T-helper 22 cell (primary cell): ENCODE data around the gene C15orf39.
"Not testable (repeated sequence)": the region's sequence is repeated elsewhere in the genome, so short reads cannot be mapped to it uniquely, and the experiment has no call there.

ENCODE experiments used
- DNase-seq: peaks from one replicate; pipeline ENCODE4 v3.0.0-alpha.2; 2020; ENCODE audit warnings: low read depth

Gene C15orf39

DNA sequence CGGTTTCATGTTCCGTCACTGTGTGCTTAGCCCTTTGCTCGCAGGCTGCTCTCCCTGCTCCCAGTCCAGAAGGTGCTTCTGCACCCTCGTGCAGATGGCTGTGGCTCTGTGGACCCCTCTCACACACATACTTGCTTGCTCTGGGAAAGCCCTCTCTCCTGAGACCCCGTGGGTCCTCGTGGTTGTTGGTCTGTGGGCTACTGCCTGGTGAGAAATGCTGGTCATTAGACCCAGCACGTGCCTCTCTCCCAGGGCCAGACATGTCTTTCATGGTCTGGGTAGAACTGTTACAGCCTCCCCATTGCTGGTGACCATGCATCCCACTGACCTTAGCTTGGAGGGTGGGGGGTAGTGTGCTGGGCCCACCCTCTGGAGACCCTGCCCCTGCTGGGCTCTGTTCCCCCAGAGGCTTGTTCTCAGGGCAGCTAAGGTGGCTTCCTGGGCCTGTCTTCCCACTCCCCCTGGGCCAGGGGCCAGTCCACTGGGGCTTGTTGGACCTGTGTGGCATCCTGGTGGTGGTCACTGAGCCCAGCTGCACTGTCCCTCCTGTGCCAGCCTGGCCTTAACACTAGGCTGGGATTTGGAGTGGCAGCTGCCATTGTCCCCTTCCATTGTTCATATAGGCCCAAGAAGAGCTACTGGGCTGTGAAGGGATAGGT lies 10.6 kb downstream of the C15orf39 start:
- no peak for DNase-seq

DNA sequence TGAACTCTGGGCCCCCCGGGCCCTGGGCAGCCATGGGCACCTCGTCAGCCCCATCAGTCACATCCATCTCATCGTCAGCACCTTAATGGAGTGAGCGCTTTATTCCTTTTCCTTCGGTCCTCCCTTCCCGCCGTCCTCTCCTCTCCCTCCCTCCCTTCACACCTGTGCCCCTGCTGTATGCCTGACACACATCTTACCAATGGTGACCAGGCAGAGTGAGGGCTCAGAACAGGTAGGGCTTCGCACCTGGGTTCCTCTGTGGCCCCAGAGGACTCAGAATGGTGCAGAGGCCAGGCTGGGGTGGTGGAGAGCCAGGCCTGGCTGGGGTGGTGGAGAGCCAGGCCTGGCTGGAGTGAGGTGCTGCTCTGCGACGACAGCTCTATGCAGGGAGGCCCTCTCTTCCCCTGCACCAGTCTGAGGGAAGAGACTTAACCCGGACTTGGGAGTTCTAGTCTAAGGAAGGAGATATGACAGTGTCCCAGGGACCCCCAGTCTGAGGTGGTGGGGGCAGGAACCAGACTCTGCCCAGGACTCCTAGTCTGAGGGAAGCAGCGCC lies 11.6 kb downstream of the C15orf39 start:
- no peak for DNase-seq

DNA sequence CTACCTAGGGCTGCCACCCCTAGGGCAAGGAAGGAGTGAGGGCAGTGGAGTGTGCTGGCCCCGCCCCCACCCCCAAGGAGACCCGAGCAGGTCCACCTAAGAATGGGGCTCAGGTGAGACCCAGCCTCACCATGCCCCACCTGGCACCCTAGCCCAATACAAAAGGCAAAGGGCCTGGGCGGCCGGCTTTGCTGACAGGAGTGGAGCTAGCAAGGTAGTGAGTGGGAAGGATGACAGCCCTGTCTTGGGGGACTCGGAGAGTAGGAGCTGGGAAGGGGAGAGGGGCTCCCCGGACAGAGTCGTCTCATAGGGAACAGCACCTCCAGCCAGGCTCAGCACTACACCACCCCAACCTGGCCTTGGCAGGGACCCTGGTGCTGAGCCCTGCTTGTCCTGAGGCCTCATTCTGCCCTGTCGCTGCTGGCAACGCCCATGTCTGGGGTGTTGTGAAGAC lies 12.1 kb downstream of the C15orf39 start:
- no peak for DNase-seq

DNA sequence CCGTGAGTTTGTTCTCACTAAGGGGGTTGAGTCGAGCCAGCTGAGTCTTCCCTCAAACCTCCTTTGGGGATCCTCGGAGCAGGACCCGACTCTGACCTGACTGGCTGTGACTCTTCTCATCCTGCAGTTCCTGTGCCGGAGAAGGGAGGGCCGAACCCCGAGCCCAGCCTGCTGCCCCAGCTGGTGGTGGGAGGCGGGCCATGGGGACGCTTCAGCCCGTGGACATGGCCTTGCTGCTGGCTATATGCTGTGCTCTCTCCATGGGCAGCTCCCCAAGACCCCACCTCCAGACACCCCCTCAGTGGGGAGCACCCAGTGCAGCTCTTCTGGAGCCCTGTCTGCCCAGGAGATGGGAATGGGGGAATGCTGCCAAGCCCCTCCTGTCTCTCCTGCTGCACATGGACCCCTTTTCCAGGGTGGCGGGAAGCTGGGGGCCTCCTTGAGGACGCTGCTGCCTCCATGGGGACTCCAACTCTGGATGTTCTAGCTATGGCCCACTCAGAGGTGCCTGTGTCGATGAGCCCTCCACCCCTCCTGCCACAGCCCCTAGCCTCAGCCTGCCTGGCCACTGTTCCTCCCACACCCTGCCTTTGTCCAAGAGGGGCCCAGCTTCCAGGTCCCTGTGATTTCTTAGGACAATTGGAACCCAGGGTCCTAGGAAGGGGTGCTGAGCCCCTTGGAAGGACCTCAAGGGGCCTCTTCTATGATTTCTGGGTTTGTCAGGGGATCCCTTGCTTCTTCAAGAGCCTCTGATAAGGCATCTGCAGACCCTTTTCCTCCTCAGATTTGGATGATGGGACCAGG lies 12.8 kb downstream of the C15orf39 start:
- DNase-seq: no peak

DNA sequence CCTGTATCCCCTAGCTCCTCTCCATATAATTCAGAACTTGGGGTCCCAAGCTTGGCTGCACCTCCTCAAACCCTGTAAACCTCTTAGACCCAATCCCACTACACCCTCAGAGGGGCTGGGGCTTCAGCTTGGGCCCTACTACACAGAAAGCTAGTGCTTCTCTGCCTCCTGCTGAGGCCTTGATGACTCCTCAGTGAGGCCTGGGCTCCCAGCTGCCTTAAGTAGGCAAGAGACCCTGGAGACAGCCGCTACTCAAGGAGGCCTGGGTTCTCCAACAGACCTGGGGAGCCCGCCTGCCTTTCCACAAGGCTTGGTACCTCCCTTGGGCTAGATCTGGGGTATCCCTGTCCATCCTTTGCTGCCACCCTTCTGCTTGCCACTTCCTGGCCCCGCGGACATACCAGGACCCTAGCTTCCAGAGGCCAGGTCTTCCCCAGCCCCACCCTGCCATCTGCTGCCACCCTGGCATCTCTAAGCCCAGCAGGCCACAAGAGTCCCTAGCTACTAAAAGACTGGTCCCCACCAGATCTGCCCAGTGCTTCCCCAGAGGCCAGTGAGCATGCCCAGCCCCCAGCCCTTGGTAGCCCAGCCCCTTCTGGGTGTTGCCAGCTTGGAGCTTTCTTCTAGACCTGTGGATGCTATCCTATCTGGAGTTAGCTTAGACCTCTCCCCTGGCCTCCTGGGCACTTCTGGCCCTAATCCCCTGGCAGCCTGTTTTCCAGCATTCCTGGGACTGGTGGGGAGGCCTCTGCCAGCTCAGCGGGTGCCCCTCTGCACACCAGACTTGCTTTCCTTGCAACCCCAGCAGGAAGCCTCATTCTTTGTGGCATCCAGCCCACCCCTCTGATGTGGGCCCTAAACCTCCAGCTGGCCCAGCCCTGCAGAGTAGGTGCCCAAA lies 13.7 kb downstream of the C15orf39 start:
- DNase-seq: no peak

DNA sequence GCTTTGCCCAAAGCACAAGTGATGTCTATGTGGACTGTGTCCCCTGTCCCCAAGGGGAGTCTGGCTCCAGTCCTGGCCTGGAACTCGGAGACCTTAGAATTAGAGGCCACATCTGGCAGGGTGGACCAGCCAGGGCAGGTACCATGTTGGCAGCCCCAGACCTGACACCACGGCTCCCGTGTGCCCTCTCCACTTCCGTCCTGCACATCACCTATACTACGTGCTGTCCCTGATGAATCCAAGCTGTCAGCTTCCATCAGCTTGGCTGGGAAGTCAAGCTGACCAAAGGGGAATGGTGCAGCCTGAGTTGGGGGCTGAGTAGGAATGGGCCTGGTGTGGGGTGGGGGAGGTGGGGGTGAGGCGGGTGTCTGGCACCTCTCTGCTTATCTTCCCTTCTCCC lies 15.3 kb downstream of the C15orf39 start:
- no peak for DNase-seq

DNA sequence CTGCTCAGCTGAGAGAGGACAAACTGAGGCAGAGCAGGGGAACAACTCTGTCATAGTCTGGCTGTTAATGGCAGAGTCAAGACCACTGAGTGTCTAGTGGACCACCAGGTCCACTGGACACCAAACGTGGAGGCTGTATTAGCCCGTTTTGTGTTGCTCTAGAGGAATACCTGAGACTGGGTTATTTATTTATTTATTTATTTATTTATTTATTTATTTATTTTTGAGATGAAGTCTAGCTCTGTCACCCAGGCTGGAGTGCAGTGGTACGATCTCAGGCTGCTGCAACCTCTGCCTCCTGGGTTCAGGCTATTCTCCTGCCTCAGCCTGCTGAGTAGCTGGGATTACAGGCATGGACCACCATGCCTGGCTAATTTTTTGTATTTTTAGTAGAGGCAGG lies 15.9 kb downstream of the C15orf39 start:
- not testable (repeated sequence) for DNase-seq

DNA sequence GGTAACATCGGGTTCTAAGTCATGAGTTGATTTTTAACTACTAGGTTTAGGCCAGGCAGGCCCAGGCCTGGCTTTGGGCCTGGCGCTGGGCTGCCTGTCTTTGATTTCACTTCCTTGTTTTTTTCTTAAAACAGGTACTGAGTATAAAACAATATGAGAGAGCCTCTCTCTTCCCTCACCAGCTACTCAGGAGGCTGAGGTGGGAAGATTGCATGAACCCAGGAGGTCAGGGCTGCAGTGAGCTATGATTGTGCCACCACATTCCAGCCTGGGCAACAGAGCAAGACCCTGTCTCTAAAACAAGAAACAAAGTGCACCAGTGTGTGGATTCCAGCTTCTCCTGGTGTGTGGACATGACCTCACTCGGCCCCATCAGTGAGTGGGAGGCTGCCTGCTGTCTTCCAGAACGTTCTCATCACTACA lies 17.8 kb downstream of the C15orf39 start:
- DNase-seq: not testable (repeated sequence)

DNA sequence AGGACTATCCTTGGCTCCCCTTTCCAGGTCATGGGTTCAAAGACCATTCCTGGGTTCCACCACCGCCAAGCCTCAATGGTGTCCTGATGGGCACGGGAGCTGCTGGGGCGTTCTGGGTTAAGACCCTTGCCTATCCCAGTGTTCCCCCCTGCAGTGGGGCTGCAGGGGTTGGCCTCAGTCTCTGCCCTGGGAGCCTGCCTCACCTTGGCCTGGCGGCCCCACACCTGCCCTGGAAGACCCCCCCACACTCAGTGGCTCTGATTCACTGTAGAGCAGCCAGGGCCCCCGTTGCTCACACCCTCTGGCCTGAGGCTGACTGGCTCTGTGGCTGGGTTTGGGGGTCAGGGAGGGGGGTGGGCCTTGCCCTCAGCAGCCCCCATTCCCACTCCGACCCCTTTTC lies 22.0 kb downstream of the C15orf39 start:
- DNase-seq: no peak

DNA sequence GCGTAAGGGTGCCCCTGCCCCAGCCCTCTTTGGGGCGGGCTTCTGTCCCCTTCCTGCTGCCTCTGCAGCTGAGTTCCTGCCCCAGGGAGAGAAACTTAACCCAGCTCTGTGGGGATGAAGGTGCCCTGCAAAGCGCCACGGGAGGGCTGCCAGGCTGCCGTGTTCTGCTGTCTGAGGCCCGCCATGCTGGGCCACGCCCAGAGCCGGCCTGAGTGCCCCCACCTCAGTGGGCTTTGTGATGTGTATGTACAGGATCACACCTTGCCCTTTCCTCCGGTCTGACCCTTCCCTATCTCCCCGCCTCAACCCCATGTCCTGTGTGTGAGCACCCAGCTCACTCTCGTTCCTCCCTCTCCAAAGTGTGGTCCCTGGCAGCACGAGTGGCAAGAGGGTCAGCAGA lies 22.6 kb downstream of the C15orf39 start:
- no peak for DNase-seq

DNA sequence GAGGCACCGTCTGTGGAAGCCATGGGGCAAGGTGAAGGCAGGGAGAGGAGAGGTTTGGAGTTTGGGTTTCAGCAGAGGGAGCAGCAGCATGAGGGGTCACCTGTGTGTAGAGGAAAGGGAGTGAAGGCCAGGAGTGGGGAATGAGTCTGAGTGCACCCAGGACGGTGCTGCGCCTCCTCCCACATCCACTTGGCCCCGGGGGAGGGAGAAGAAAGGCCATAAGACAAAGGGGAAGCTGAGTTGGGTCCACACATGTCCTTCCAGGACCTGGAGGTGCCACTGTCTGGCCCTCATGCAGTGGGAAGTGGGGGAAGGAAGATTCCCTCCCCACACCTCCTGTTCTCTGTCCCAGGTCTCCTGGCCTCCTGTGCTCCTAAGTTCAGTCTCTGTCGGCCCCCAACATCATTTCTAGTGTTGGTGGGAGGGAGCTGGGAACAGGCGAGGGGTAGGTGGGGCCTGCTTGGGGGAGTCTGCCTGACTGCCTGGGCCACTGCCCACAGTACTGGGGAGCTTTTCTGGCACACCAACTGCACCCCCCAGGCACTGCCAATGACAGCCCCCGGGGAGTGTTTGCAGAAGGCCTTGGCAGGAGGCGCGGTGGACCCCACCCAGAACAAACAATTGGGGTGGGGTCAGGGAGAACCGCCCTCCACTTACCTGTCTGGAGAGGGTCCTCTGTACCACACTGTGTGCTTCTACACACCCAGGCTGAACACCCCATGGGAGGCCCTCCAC lies 23.6 kb downstream of the C15orf39 start:
- DNase-seq: not testable (repeated sequence)

DNA sequence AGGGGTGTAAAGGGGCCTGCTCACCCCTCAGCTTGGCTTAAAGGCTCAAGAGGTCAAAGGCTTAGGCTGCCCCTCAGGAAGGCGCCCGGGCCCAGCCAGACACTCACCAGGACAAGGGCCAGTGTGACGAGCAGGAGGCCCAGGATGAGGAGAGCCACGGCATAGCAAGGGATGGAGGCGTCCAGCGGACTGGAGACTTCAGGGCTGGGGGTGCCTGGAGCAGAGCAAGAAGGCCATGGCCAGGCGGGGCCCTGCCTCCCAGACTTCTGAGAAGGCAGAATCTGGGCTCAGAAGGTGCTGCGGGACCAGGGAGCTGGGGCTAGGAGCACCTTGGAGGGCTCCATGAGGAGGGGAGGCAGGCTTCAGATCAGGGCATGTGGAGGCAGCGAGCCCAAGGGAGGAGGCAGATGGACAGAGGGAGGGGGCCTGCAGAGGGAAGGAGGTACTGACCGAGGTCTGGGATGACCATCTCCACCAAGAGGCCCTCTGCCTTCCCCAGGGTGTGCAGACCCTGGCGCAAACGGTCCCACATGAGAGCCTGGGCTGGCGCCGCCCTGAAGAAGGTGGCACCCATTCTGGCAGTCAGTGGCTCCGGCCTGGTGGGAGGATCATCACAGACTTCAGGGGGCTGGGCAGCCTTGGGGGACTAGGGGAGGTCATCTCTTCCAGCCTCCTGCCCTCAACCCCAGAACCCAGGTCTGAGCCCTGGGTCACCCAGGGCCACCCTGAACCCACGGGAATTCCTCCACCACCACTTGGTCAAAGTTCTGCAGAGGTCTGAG lies 24.5 kb downstream of the C15orf39 start:
- DNase-seq: no peak

DNA sequence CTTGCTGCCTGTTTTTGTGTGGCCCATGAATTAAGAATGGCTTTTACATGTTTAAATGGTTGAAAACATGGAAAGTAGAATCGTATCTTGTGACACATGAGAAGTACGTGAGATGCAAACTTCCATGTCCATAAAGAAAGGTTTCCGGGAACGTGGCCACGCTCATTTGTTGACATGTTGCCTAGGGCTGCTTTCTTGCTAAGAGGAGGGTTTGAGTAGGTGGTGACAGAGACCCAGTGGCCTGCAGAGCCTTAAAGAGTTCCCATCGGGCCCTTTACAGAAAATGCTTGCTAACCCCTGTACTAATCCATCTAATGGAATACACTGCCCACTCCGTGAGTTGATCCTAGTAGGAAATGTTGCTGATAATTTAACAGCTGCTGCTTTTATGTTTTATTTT lies 25.4 kb downstream of the C15orf39 start:
- not testable (repeated sequence) for DNase-seq

DNA sequence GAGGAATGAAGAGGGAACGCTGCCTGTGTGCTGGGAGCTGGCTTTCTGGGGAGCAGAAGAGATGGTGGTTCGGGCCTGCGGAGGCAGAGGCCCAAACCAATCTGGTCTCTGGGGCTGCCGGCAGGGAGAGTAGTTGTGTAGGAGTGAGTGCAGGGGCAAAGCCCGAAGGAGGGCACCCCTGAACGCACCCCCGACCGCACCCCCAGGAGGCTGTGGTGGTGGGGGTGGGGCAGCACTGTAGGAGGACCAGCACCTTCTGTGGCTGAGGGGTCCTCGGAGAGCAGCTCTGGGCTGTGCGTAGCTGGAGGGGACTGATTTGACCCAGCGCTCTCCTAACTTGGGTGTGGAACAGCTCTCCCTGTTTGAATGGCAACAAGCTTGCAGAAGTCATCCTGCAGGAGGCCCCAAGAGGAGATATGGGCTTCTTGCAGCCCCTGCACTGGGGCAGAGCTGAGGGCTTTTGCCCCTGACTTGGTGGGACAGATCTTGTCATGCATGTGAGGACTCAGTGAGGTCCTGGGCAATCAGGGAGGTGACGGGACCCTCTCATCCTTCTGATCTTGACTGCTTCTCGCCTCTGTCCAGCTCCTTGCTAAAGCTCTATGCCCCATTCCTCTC lies 26.1 kb downstream of the C15orf39 start:
- DNase-seq: no peak

DNA sequence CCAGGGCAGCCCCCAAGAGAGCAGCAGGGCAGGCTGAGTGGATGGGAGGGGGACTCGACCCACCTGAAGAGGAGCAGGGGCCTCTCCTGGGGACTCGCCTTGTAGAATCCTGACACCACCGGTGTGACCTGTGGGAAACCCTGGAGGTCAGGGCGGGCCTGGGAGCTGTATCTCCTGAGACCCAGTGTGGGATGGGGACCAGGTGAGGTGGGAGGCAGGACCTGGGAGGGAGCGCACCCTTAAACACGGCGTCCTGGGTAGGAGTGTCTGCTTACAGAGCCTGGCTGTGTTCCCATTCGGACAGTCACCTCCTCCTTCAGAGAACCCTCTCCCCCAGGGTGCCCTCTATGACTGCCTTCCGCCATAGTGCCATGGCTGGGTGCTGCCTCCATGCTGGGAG lies 27.1 kb downstream of the C15orf39 start:
- no peak for DNase-seq

DNA sequence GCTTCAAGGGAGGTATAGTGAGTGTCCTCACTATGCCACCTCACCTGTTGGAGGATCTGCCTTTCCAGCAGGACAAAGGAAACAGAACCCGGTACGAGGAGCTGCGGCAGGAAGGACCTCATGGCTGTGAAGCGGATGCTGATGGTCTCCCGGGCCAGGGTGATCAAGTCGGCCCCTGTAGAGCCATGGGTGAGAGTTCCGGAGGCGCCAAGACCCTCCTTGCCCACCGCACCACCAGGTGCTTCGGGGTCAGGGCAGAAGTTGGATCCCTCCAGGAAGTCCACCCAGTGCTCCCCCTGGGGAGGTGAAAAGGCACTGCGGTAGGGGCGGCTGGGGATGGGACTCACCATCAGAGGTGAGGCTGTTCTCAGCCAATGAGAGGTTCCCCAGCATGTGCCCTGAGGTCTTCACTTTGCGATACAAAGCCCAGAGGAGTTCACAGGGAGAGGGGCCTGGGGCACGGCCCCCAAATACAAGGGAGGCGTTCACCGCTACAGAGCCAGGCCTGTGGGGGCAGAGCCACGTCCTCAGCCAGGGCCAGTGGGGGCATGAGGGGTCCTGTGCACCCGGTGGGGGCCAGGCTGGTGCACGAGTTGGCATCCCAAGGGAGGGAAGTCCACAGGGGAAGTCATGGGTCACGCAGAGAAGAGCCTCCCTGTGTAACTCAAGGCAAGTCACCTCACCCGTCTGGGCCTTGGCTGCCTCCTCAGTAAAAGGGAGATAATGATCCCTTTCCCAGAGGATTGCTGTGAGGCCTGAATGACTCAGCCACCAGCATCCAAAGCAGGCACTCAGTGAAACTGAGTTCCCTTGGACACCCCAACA lies 27.7 kb downstream of the C15orf39 start:
- no peak for DNase-seq

DNA sequence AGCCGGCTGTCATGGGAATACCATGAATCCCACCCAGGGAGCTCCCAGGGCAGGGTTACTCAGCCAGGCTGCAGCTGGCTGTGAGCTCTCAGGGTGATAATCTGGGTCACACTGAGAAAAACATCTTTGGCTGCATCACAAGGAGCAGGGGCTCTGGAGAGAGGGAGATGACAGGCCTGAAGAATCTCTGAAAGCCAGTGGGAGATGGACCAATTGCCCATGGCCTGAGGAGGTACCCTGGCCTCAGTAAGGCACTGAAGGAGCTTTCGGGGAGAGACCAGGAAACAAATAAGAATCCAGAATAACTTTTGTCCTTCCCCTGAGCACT lies 28.3 kb downstream of the C15orf39 start:
- no peak for DNase-seq

DNA sequence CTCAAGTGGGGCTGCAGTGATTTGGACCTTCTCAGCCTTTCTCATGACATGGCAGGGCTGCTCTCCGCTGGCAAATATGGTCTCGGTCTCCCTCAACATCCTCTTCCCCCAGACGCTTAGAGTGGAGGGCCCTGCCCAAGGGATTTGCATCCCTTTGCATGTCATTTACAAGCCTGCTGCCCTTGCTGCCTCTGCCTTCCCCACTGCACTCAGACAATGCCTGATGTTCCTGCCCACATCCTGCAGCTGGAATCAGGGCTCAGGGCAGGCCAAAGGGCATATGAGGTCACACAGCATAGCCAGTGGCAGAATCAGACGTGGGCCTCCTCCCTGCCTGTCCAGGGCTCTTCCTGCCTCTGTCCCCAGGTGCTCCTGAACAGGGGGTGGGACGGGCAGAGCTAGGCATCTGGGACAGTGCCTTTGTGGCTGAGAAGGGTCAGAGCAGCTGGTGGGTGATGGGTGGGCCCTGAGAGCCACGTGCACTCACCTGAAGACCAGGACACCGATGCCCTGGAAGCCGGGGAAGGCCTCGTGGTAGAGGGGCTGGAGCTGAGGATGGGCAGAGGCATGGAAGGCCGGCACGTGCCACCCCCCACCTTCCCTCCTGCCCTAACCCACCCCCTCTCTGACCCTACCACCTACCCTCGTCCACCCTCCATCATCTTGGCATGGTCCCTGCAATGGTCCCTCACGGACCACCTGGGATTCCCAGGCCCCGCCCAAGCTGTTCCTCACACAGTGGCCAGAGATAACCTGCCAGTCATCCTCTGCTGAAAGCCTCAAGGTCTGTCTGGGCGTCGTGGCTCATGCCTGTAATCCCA lies 29.1 kb downstream of the C15orf39 start:
- DNase-seq: no peak

DNA sequence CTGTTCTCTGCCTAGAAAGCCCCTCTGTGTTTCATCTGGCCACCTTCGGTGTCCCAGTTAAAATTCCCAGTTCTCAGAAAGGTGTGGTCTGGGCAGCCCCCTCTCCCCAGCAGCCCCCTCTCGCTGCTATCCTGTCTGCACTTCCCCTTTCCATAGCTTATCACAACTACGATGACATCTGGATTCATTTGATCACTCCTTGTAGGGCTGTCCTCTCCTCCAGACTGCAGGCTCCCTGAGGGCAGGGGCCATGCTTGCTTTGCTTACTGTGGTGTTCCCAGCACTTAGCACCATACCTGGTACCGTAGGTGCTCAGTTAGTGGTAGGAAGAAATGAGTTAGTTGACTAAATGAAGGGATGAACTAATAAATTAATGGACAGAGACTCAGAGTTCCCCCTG lies 30.2 kb downstream of the C15orf39 start:
- DNase-seq: no peak
